ENCODE data around the gene PSME1.

The PSME1 gene

DNA sequence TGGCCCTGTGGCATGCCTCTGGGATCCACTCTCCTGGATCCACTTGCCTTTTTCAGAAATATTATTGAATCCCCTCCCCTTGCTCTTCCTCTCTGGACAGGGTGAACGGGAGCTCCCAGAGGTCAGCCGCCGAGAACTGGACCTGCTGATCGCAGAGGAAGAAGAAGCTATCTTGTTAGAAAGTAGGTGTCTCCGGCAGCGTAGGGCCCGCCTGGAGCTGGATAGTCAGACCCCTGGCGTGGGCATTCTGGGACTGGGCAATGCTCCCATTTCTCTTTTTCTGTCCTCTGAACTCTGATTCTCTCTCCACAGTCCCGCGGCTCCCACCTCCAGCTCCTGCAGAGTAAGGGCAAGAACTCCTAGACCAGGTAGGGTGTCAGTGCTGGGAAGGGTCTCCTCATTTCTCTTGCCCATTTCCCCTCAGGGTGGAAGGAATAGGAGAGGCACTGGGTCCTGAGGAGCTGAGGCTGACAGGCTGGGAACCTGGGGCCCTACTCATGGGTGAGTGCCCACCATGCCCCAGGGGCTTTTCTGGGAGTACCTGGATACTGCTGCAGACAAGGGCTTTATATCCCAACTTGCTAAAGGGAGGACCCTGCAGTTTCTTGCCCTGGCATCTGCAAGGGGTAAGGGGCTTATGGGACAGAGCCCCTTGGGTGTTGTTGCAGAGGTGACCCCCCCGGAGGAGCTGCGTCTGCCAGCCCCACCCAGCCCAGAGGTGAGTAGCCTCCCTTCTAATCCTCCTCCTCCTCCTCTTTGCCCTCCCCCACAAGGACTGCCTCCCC, 41.2 kb downstream of the PSME1 start:
- no peak for DNase-seq

- DNase-seq = no peak
These were observed 41.9 kb downstream of the PSME1 start for GRCh38 chr14:24177891-24178290.

- no peak for DNase-seq
These were observed 42.6 kb downstream of the PSME1 start for GRCh38 chr14:24178399-24179178.

DNA sequence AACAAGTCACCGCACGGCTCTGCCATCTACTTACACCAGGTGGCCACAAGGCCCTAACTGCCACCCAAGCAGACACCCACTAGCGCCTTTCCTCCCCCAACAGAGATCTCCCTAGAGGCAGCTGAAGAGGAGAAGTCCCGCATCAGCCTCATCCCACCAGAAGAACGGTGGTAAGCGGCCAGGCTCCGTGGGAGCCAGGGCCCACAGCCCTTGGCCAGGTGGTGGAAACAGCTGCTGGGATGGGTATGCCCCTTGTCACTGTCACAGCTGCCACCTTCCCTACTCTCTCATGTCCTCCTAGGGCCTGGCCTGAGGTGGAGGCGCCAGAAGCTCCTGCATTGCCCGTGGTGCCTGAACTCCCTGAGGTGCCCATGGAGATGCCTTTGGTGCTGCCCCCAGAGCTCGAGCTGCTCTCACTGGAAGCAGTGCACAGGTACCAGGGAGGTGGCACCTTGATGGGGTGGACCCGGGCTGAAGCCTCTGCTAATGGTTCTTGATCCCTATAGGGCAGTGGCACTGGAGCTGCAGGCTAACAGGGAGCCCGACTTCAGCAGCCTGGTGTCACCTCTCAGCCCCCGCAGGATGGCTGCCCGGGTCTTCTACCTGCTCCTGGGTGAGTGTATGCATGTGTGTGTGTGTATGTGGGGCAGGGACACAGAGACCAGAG, 43.4 kb downstream of the PSME1 start:
- DNase-seq = no peak

- no peak for DNase-seq
These were observed 44.2 kb downstream of the PSME1 start for GRCh38 chr14:24179961-24180796.

- no peak for DNase-seq
These were observed 45.5 kb downstream of the PSME1 start for GRCh38 chr14:24181371-24182077.

- DNase-seq = no peak
These were observed 46.3 kb downstream of the PSME1 start for GRCh38 chr14:24182110-24182882.

- no peak for DNase-seq
These were observed 47.1 kb downstream of the PSME1 start for GRCh38 chr14:24183014-24183481.

DNA sequence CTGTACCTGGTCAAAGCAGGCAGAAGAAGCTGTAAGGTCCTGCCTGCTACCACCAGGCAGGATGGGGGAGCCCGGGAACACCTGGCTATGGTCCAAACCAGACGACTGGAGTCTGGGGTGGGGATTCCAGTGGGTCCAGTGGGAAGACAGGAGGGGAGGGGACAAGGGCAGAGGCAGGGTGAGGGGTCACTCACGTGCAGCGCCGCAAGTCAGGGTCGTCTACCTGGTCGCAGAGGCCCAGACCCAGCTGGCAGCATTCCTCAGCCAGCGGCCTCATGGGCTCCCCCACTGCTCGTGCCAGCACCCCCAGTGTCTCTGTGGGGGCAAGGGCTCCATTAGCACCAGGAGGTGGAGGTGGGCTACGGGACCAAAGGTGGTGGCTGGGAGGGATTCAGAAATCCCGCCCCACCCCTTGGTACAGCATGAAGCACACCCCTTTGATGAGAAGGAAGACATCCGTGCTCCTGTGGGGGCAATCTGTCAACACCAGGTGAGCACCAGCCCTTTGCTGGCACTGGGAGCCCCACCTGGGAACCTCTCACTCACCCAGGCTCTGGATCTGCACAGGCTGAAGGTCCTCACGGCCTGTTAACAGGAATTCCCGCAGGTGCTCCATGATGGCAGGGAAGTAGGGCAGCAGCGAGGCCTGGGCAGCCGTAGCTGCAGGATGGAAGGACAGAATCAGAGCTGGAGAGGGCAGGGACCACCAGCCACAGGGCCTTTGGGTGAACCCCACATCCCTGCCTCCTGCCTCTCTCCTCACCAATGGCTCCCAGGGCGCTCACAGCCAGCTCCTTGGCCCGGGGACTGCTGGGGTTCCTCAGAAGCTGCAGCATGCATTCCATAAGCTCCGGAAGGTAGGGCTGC, 48.3 kb downstream of the PSME1 start:
- DNase-seq = no peak

- no peak for DNase-seq
These were observed 49.0 kb downstream of the PSME1 start for GRCh38 chr14:24185026-24185425.

DNA sequence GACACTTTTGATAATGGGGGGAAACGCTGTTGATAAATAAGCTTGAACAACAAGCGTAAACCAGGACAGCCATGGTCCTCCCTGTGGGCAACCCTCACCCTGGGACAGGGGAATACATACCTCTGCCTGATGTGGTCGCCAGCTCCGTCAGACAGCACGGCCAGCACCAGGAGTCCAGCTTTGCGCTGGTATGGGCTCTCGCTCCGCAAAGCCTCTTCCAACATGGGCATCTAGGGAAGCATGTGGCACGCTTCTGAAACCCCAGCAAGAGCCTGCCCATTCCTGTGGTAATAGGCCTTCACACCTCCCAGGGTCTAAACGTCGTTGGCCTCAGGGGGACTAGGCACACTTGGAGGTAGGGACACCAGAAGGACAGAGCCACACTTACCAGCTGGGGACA, 49.7 kb downstream of the PSME1 start:
- no peak for DNase-seq

GRCh38 chr14:24186831-24187538, 51.0 kb downstream of the PSME1 start:
- no peak for DNase-seq

DNA sequence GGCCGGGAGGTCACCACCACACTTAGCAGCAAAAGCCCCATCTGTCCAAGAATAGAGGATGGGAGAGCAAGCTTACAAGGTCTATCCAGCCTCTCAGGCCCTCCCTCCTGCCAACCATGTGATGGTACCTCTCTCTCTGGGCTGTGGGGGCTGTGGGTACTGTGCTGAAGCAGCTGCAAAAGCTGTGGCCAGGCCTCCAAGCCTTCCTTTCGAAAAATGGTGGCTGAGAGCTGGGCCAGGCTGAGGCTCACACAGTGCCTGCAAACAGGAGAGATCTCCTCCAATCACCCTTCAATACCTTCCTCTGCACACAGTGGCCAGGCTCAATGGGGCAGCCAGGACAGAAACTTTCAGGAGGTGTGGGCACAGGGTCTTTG, 51.5 kb downstream of the PSME1 start:
- DNase-seq = no peak
